PC-9 (cell line): ENCODE data around the gene CLIP1. TPM values are rescaled to one million over a fixed set of nuclear protein-coding genes. Genes with fewer than 3 reads are reported as not detected.
"Not testable (repeated sequence)": the region's sequence is repeated elsewhere in the genome, so short reads cannot be mapped to it uniquely, and the experiment has no call there.

ENCODE experiments used
- Bru-seq: library from RNA; stranded (reverse); fragments of 400-500 nt; gene quantifications from one replicate; lab custom pipeline; 2021; lab: Mats Ljungman, UMichigan
- BruChase-seq, 2 experiments: library from RNA; stranded (reverse); fragments of 400-500 nt; gene quantifications; one replicate each; lab custom pipeline; 2021; lab: Mats Ljungman, UMichigan
- BruUV-seq: library from RNA; stranded (reverse); fragments of 400-500 nt; replicated peaks from 2 replicates; lab custom pipeline; 2021; lab: Mats Ljungman, UMichigan
- CTCF ChIA-PET: fragments of 300-600 bp; sonication (Branson Sonifier 250); formaldehyde crosslinking; loops from one replicate; lab custom pipeline; 2022; ENCODE audit warnings: antibody characterized with exemption; lab: Charles Lee
- POLR2A ChIA-PET: fragments of 300-600 bp; sonication (Branson Sonifier 250); formaldehyde crosslinking; loops from one replicate; lab custom pipeline; 2022; ENCODE audit warnings: antibody characterized with exemption; ENCODE audit not compliant: unreplicated experiment; lab: Charles Lee
- DNase-seq, 2 experiments: peaks; one replicate each; pipeline versions ENCODE4 v3.0.0 to v3.0.0-alpha.2; 2015 to 2022; ENCODE audit warnings: mixed read lengths in 1 of 2
- H2AFZ ChIP-seq: fragments of 200-600 bp; sonication (generic); 2 replicates; pipeline ENCODE4 v1.8.1; 2017; ENCODE audit warnings: antibody characterized with exemption
- H3F3A ChIP-seq: fragments of 200-600 bp; sonication (generic); 2 replicates; pipeline ENCODE4 v1.8.1; 2017; ENCODE audit warnings: antibody characterized with exemption, mild to moderate bottlenecking, low read depth; ENCODE audit not compliant: insufficient read depth
- H3K27ac ChIP-seq: fragments of 200-600 bp; sonication (generic); 2 replicates; pipeline ENCODE4 v1.6.1; 2016; ENCODE audit warnings: mixed run types
- H3K27me3 ChIP-seq: fragments of 200-600 bp; sonication (generic); 2 replicates; pipeline ENCODE4 v1.6.1; 2016; ENCODE audit warnings: low read depth, mixed run types; ENCODE audit not compliant: insufficient read depth
- H3K36me3 ChIP-seq: fragments of 200-600 bp; sonication (generic); 2 replicates; pipeline ENCODE4 v1.6.1; 2016; ENCODE audit warnings: low read depth, mixed run types
- H3K4me1 ChIP-seq: fragments of 200-600 bp; sonication (generic); replicated peaks from 2 replicates; pipeline ENCODE4 v1.6.1; 2016; ENCODE audit warnings: mixed run types; ENCODE audit not compliant: insufficient read depth
- H3K4me2 ChIP-seq: fragments of 200-600 bp; sonication (generic); 2 replicates; pipeline ENCODE4 v1.6.1; 2017; ENCODE audit warnings: mixed run types
- H3K4me3 ChIP-seq: fragments of 200-600 bp; sonication (generic); 2 replicates; pipeline ENCODE4 v1.6.1; 2016; ENCODE audit warnings: mixed run types
- H3K79me2 ChIP-seq: fragments of 200-600 bp; sonication (generic); 2 replicates; pipeline ENCODE4 v1.6.1; 2017; ENCODE audit warnings: low read depth, mixed run types
- H3K9me2 ChIP-seq: fragments of 200-600 bp; sonication (generic); 2 replicates; pipeline ENCODE4 v1.8.1; 2017; ENCODE audit warnings: mild to moderate bottlenecking; ENCODE audit not compliant: insufficient read depth
- H3K9me3 ChIP-seq: fragments of 200-600 bp; sonication (generic); 2 replicates; pipeline ENCODE4 v1.8.1; 2016; ENCODE audit warnings: low read depth; ENCODE audit not compliant: insufficient read depth
- H4K20me1 ChIP-seq: fragments of 200-600 bp; sonication (generic); 2 replicates; pipeline ENCODE4 v1.8.1; 2017; ENCODE audit not compliant: insufficient read depth
- CTCF ChIP-seq: fragments of 200-600 bp; sonication (generic); conservative IDR thresholded peaks from 2 replicates; pipeline ENCODE4 v1.6.1; 2017; ENCODE audit warnings: mixed run types, antibody characterized with exemption, mild to moderate bottlenecking, moderate library complexity
- EZH2 ChIP-seq: fragments of 200-600 bp; sonication (generic); IDR thresholded peaks from 2 replicates; pipeline ENCODE4 v1.8.0; 2017; ENCODE audit warnings: antibody characterized with exemption, low read depth
- intact Hi-C: fragments of 100-400 bp; cut with micrococcal nuclease; formaldehyde crosslinking; loops from one replicate; pipeline ENCODE4 v1.10.0; 2022; ENCODE audit not compliant: unreplicated experiment
- long read RNA-seq: library from polyadenylated mRNA; stranded (forward); transcript quantifications from one replicate; pipeline ENCODE4 v2.0.0, GENCODE V29; 2022
- total RNA-seq: library from RNA; stranded (reverse); gene quantifications from 2 replicates; pipeline ENCODE4 v1.2.3, GENCODE V29; 2021

The CLIP1 gene
- total RNA-seq (80.8 and 86.9 TPM in 2 replicates), Bru-seq, nascent RNA (percentile 90 among the genes with signal in this experiment), BruChase-seq, experiment 1, labeled RNA remaining after a 2-hour chase (percentile 91 among the genes with signal in this experiment), BruChase-seq, experiment 2, labeled RNA remaining after a 6-hour chase (percentile 89 among the genes with signal in this experiment)
- long read RNA-seq, full-length matches to known transcripts: 30 of 51 reads
- long read RNA-seq, partial matches to known transcripts: 10 of 51 reads
- long read RNA-seq, other reads (novel, unspliced or antisense): 11 of 51 reads

GRCh38 chr12:122421821-122422729 is at the start of gene CLIP1:
CLIP1 (minus strand) TSS chr12:122422669; CDS start chr12:122380452, 42,217 bp downstream.
- Histone ChIP-seq H3K9me3 (no peaks in the 10 kb centered on the region), H3K9me2 (no peaks in the 10 kb centered on the region), H4K20me1 (no peaks in the 10 kb centered on the region), H2AFZ (peak within 1 kb of the TSS; percentile 74), H3K79me2 (peaks cover 49% of the 10 kb centered on the region), H3F3A (peaks cover 32% of the 10 kb centered on the region), H3K4me1 (peaks cover 30% of the 10 kb centered on the region), H3K27ac (peak within 1 kb of the TSS; percentile 96), H3K4me2 (peak within 1 kb of the TSS; percentile 100), H3K36me3 (no peaks in the 10 kb centered on the region), H3K27me3 (no peaks in the 10 kb centered on the region), H3K4me3 (peak within 1 kb of the TSS; percentile 71)
- ChIA-PET CTCF (interaction anchor here (0.6 kb wide), 2 partner anchors 22 to 41 kb away, joined by 3 to 10 read pairs; no protein-coding TSS in a partner anchor), POLR2A (interaction anchor here (0.6 to 2.4 kb wide), 3 partner anchors 22 to 1926 kb away, joined by 4 to 19 read pairs (median 10); partner anchors contain the start of gene DYNLL1)
- DNase-seq: peak; percentile 67 to 83
- no TSS peak for BruUV-seq
- peak; percentile 38; the same call in 1 of the 2 replicates for TF ChIP-seq CTCF
- no peak for TF ChIP-seq EZH2
- intact Hi-C loops: loop anchor here (1.0 kb wide), 3 partner anchors 22 to 55 kb away; no protein-coding TSS in a partner anchor

GRCh38 chr12:122471324-122472226 is 49.1 kb upstream of the CLIP1 start:
- Histone ChIP-seq H3K4me1 (peaks cover 18% of the 10 kb centered on the region), H3K79me2 (no peaks in the 10 kb centered on the region), H4K20me1 (no peaks in the 10 kb centered on the region), H3K4me2 (no peak overlapping the region), H3F3A (peaks cover 52% of the 10 kb centered on the region), H3K9me2 (no peaks in the 10 kb centered on the region), H3K27ac (peak overlapping the region; percentile 56), H2AFZ (no peak overlapping the region), H3K4me3 (no peak overlapping the region), H3K9me3 (no peaks in the 10 kb centered on the region), H3K36me3 (0 out of 2 replicates have a peak, but pooled peaks cover 8% of the 10 kb centered on the region), H3K27me3 (no peaks in the 10 kb centered on the region)
- DNase-seq: peak in 1 of 2 experiments; percentile 54
- TF ChIP-seq CTCF (peak; percentile 86), EZH2 (no peak)
- CTCF ChIA-PET: interaction anchor here (0.6 to 2.2 kb wide), 5 partner anchors 12 to 135 kb away, joined by 4 to 35 read pairs (median 8); partner anchors contain the start of gene ZCCHC8
- POLR2A ChIA-PET: interaction anchor here (0.6 to 1.3 kb wide), 6 partner anchors 21 to 76 kb away, joined by 3 to 18 read pairs (median 6); no protein-coding TSS in a partner anchor
- intact Hi-C loops: loop anchor here (1.0 kb wide), 3 partner anchors 48 to 135 kb away; no protein-coding TSS in a partner anchor
- no TSS peak for BruUV-seq

- H3K36me3 ChIP-seq, H3K27me3 ChIP-seq, H3K79me2 ChIP-seq, H2AFZ ChIP-seq, H3K27ac ChIP-seq, H3K4me3 ChIP-seq, H3K9me3 ChIP-seq, DNase-seq, BruUV-seq, intact Hi-C loops, H3K9me2 ChIP-seq, H4K20me1 ChIP-seq, H3K4me2 ChIP-seq, POLR2A ChIA-PET: not testable (repeated sequence)
- CTCF ChIA-PET: interaction anchor here (0.7 to 2.2 kb wide), 2 partner anchors 41 to 71 kb away, joined by 11 to 35 read pairs; no protein-coding TSS in a partner anchor
- Histone ChIP-seq H3F3A (peaks cover 59% of the 10 kb centered on the region), H3K4me1 (peaks cover 21% of the 10 kb centered on the region)
These were observed 48.1 kb upstream of the CLIP1 start for GRCh38 chr12:122470576-122470975.

- intact Hi-C loops, H3K9me2 ChIP-seq, H3K9me3 ChIP-seq, BruUV-seq, H3K36me3 ChIP-seq, H3K4me2 ChIP-seq, H3K27ac ChIP-seq, H3K27me3 ChIP-seq, H3K4me3 ChIP-seq, H3K79me2 ChIP-seq, H2AFZ ChIP-seq, DNase-seq, H4K20me1 ChIP-seq: not testable (repeated sequence)
- peaks cover 25% of the 10 kb centered on the region for H3K4me1 ChIP-seq
- peaks cover 67% of the 10 kb centered on the region for H3F3A ChIP-seq
- POLR2A ChIA-PET: interaction anchor here (0.6 kb wide), 1 partner anchor 71 kb away, joined by 6 read pairs; no protein-coding TSS in a partner anchor
- CTCF ChIA-PET: interaction anchor here (0.6 kb wide), 1 partner anchor 287 kb away, joined by 3 read pairs; the partner anchor contains the start of gene LRRC43
These were observed 47.4 kb upstream of the CLIP1 start for GRCh38 chr12:122469856-122470255.
